ENCODE results near the gene RENBP.

DNA sequence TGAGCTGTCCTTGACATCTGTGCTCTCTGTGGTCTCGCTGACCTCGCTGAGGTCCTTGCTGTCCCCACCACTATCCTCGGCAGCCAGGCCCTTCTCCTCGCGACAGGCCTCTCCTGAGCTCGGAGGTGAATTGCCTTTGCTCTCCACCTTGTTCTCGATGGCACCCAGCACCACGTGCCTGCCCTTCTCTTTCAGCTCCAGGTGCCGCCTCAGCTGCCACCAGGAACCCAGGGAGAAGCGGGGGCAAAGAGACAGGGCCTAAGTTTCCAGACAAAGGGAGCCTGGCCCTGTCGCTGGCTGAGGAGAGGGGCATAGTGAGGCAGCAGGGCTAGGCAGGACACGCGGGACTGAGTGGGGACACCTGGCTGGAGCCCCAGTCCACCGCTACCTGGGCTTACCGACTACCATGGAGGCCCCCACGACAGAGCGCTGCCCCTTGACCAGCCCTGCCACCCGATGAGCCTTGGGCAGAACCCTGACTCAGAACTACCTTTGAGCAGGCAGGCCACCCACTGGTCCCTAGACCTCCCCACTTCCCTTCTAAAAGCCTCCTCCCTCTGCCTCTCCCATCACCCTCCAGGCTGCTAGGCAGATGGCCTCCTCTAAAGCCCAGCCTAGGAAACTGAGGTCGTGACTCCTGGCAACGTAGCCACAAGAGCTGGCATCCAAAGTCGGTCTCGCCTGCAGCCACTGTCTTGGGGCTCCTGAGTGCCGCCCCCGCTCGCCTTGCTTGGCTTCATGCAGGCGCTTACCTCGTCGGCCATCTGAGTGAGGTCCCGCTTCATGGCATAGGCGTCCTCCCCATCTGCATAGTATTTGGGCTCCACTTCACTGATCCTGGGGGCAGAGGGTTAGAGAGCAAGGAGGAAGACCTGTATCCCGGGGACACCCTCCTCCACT is 14.2 kb downstream of the RENBP start:
- no peak for TF ChIP-seq POLR2AphosphoS5 (IDR thresholded peaks at IDR 0.05; ENCODE audit: borderline replicate concordance, low read depth, low read length)
- no peak for TF ChIP-seq EZH2 (IDR thresholded peaks at IDR 0.05)
